ENCODE data around the gene DUSP2. TPM values are rescaled to one million over a fixed set of nuclear protein-coding genes. Genes with fewer than 3 reads are reported as not detected.

The DUSP2 gene
- total RNA-seq, 3 donors from 2014 or later: 1.9 to 57.5 (median 12.8) TPM

- Histone ChIP-seq H3K4me3 (no peak overlapping the region), H3K4me1 (peaks cover 0 to 2% of the 10 kb centered on the region in 2 donors), H3K9me3 (no peaks in the 10 kb centered on the region), H3K27me3 (no peaks in the 10 kb centered on the region), H3K36me3 (no peaks in the 10 kb centered on the region), H3K27ac (no peak overlapping the region)
- intact Hi-C loops (cut with DNase I; ENCODE audit: low total_unique reads): no loop called here
- DNase-seq (ENCODE audit: low spot score in 2 of 2): peak in 1 of 2 donors; percentile 40
- TF ChIP-seq POLR2A (IDR thresholded peaks at IDR 0.05): no peak
- TF ChIP-seq POLR2AphosphoS5 (IDR thresholded peaks at IDR 0.05): no peak
- no peak for TF ChIP-seq CTCF (IDR thresholded peaks at IDR 0.05)
Measured at GRCh38 chr2:96153291-96153713, 8.1 kb upstream of the DUSP2 start.

DNA sequence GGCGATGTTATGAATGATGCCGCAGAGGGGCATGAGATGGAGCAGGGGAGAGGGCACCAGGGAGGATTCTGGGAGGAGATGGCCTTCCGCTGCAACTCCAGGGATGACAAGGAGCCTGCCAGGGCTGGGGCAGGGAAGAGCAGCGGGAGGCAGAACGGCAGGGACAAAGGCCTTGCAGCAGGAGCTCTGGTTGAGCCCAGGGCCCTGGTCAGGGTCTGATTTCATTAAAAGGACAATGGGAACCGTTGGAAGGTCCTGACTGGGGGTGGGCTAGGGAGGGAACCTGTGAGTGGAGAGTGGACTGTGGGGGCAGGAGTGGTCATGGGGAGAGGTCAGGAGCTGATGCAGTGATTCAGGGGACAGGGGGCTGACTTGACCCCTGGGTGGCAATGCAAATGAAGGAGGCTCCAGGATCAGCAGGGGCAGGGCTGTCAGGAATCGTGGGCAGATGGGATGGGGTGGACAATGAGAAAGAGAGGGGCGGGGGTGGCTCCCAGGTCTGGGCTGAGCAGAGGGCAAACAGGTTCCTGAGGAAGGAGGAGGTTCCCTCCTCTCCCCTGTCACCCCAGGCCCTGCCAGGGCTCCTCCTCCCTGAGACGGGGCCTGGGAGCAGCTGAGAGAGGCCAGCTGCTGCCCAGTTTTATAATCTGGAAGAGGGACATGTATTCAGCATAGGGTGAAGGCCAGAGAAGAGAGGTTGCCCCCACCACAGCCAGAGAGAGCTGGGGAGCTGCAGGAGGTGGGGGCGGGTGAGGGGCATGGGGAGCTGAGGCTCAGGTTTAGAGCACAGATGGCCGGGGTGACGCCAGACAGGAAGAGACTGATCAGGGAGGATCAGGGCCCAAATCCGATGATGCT is 7.3 kb upstream of the DUSP2 start:
- TF ChIP-seq POLR2A (IDR thresholded peaks at IDR 0.05) (no peak), POLR2AphosphoS5 (IDR thresholded peaks at IDR 0.05) (no peak), CTCF (IDR thresholded peaks at IDR 0.05) (no peak)
- intact Hi-C loops (cut with DNase I; ENCODE audit: low total_unique reads): no loop called here
- H3K27me3 ChIP-seq: no peaks in the 10 kb centered on the region
- H3K36me3 ChIP-seq: no peaks in the 10 kb centered on the region
- no peak overlapping the region for H3K4me3 ChIP-seq
- H3K9me3 ChIP-seq: no peaks in the 10 kb centered on the region
- DNase-seq (ENCODE audit: low spot score in 2 of 2): peak in 1 of 2 donors; percentile 47
- peaks cover 0 to 3% of the 10 kb centered on the region in 2 donors for H3K4me1 ChIP-seq
- H3K27ac ChIP-seq: no peak overlapping the region

- no peak for TF ChIP-seq CTCF (IDR thresholded peaks at IDR 0.05)
- TF ChIP-seq POLR2AphosphoS5 (IDR thresholded peaks at IDR 0.05): no peak
- no peak for TF ChIP-seq POLR2A (IDR thresholded peaks at IDR 0.05)
- Histone ChIP-seq H3K36me3 (no peaks in the 10 kb centered on the region), H3K27ac (no peak overlapping the region), H3K27me3 (no peaks in the 10 kb centered on the region), H3K9me3 (no peaks in the 10 kb centered on the region), H3K4me3 (no peak overlapping the region), H3K4me1 (peaks cover 0 to 9% of the 10 kb centered on the region in 2 donors)
- DNase-seq (ENCODE audit: low spot score in 2 of 2): peak in 1 of 2 donors; percentile 35
- intact Hi-C loops (cut with DNase I; ENCODE audit: low total_unique reads): no loop called here
Measured at GRCh38 chr2:96151595-96152303, 6.5 kb upstream of the DUSP2 start.

- intact Hi-C loops (cut with DNase I; ENCODE audit: low total_unique reads): no loop called here
- DNase-seq (ENCODE audit: low spot score in 2 of 2): peak in 1 of 2 donors; percentile 41
Measured at GRCh38 chr2:96150791-96151594, 5.8 kb upstream of the DUSP2 start.

More at GRCh38 chr2:96150791-96151594, 5.8 kb upstream of the DUSP2 start:
- no peak for TF ChIP-seq CTCF (IDR thresholded peaks at IDR 0.05)
- TF ChIP-seq POLR2A (IDR thresholded peaks at IDR 0.05): no peak
- no peak for TF ChIP-seq POLR2AphosphoS5 (IDR thresholded peaks at IDR 0.05)
- H3K36me3 ChIP-seq: no peaks in the 10 kb centered on the region
- H3K4me3 ChIP-seq: no peak overlapping the region
- peaks cover 6 to 16% of the 10 kb centered on the region in 2 donors for H3K4me1 ChIP-seq
- no peaks in the 10 kb centered on the region for H3K27me3 ChIP-seq
- no peaks in the 10 kb centered on the region for H3K9me3 ChIP-seq
- no peak overlapping the region for H3K27ac ChIP-seq
